Measurements from ENCODE around the gene EXT2.

Gene EXT2

GRCh38 chr11:44190883-44191230, 95.4 kb downstream of the EXT2 start:
- ChIA-PET POLR2A (no interaction called here), CTCF (interaction anchor here (1.2 to 1.6 kb wide), 2 partner anchors 45 to 57 kb away, joined by 3 to 4 read pairs; no protein-coding TSS in a partner anchor)
- DNase-seq (ENCODE audit: extremely low spot score): no peak
- TF ChIP-seq FOXA1 (IDR thresholded peaks at IDR 0.05) (no peak), FOXM1 (IDR thresholded peaks at IDR 0.05; ENCODE audit: borderline replicate concordance) (no peak), FOXK2 (IDR thresholded peaks at IDR 0.05) (no peak), BHLHE40 (IDR thresholded peaks at IDR 0.05; ENCODE audit: borderline replicate concordance) (no peak), TARDBP (IDR thresholded peaks at IDR 0.05) (no peak), HDGF (IDR thresholded peaks at IDR 0.05; ENCODE audit: borderline replicate concordance) (no peak), ZNF384 (IDR thresholded peaks at IDR 0.05) (no peak), NFRKB (IDR thresholded peaks at IDR 0.05) (no peak), CTBP1 (IDR thresholded peaks at IDR 0.05; ENCODE audit: borderline replicate concordance) (no peak), ELF4 (IDR thresholded peaks at IDR 0.05) (no peak), ARNT (IDR thresholded peaks at IDR 0.05) (no peak), LEF1 (IDR thresholded peaks at IDR 0.05; ENCODE audit: borderline replicate concordance) (no peak), SUZ12 (IDR thresholded peaks at IDR 0.05) (no peak), PKNOX1 (IDR thresholded peaks at IDR 0.05) (no peak), L3MBTL2 (conservative IDR thresholded peaks at IDR 0.05) (no peak)

- ChIA-PET POLR2A (no interaction called here), CTCF (interaction anchor here (1.2 to 1.6 kb wide), 3 partner anchors 14 to 58 kb away, joined by 3 to 4 read pairs (median 3); no protein-coding TSS in a partner anchor)
- no peak for DNase-seq (ENCODE audit: extremely low spot score)
- TF ChIP-seq PKNOX1 (IDR thresholded peaks at IDR 0.05): no peak
- no peak for TF ChIP-seq TARDBP (IDR thresholded peaks at IDR 0.05)
- no peak for TF ChIP-seq LEF1 (IDR thresholded peaks at IDR 0.05; ENCODE audit: borderline replicate concordance)
- no peak for TF ChIP-seq FOXA1 (IDR thresholded peaks at IDR 0.05)
- TF ChIP-seq ARNT (IDR thresholded peaks at IDR 0.05): no peak
- TF ChIP-seq ELF4 (IDR thresholded peaks at IDR 0.05): no peak
- no peak for TF ChIP-seq L3MBTL2 (conservative IDR thresholded peaks at IDR 0.05)
- TF ChIP-seq FOXK2 (IDR thresholded peaks at IDR 0.05): no peak
- no peak for TF ChIP-seq FOXM1 (IDR thresholded peaks at IDR 0.05; ENCODE audit: borderline replicate concordance)
- TF ChIP-seq CTBP1 (IDR thresholded peaks at IDR 0.05; ENCODE audit: borderline replicate concordance): no peak
- no peak for TF ChIP-seq NFRKB (IDR thresholded peaks at IDR 0.05)
- TF ChIP-seq HDGF (IDR thresholded peaks at IDR 0.05; ENCODE audit: borderline replicate concordance): no peak
- TF ChIP-seq ZNF384 (IDR thresholded peaks at IDR 0.05): no peak
These were observed 96.0 kb downstream of the EXT2 start for GRCh38 chr11:44191322-44192016.

GRCh38 chr11:44192017-44192385, 96.5 kb downstream of the EXT2 start:
- ChIA-PET CTCF (interaction anchor here (1.2 to 1.3 kb wide), 2 partner anchors 15 to 58 kb away, joined by 3 to 4 read pairs; no protein-coding TSS in a partner anchor), POLR2A (interaction anchor here (0.6 kb wide), 1 partner anchor 97 kb away, joined by 3 read pairs; the partner anchor contains the start of gene EXT2)
- no peak for DNase-seq (ENCODE audit: extremely low spot score)
- no peak for TF ChIP-seq PKNOX1 (IDR thresholded peaks at IDR 0.05)
- TF ChIP-seq SUZ12 (IDR thresholded peaks at IDR 0.05): no peak
- no peak for TF ChIP-seq TARDBP (IDR thresholded peaks at IDR 0.05)
- no peak for TF ChIP-seq ELF4 (IDR thresholded peaks at IDR 0.05)
- TF ChIP-seq NFRKB (IDR thresholded peaks at IDR 0.05): no peak
- TF ChIP-seq ARNT (IDR thresholded peaks at IDR 0.05): no peak

GRCh38 chr11:44192462-44193100, 97.1 kb downstream of the EXT2 start:
- POLR2A ChIA-PET: interaction anchor here (0.6 kb wide), 1 partner anchor 97 kb away, joined by 3 read pairs; the partner anchor contains the start of gene EXT2
- CTCF ChIA-PET: interaction anchor here (1.3 kb wide), 1 partner anchor 15 kb away, joined by 3 read pairs; no protein-coding TSS in a partner anchor
- TF ChIP-seq L3MBTL2 (conservative IDR thresholded peaks at IDR 0.05) (no peak), NFRKB (IDR thresholded peaks at IDR 0.05) (no peak), CTBP1 (IDR thresholded peaks at IDR 0.05; ENCODE audit: borderline replicate concordance) (no peak), ZNF384 (IDR thresholded peaks at IDR 0.05) (no peak), PKNOX1 (IDR thresholded peaks at IDR 0.05) (no peak), HDGF (IDR thresholded peaks at IDR 0.05; ENCODE audit: borderline replicate concordance) (no peak), ARNT (IDR thresholded peaks at IDR 0.05) (no peak), LEF1 (IDR thresholded peaks at IDR 0.05; ENCODE audit: borderline replicate concordance) (no peak), TARDBP (IDR thresholded peaks at IDR 0.05) (no peak), SUZ12 (IDR thresholded peaks at IDR 0.05) (no peak), FOXM1 (IDR thresholded peaks at IDR 0.05; ENCODE audit: borderline replicate concordance) (no peak), FOXA1 (IDR thresholded peaks at IDR 0.05) (no peak), SP1 (IDR thresholded peaks at IDR 0.05) (no peak), BHLHE40 (IDR thresholded peaks at IDR 0.05; ENCODE audit: borderline replicate concordance) (no peak), ELF4 (IDR thresholded peaks at IDR 0.05) (no peak), FOXK2 (IDR thresholded peaks at IDR 0.05) (no peak)
- DNase-seq (ENCODE audit: extremely low spot score): no peak

GRCh38 chr11:44193856-44194255, 98.4 kb downstream of the EXT2 start:
- CTCF ChIA-PET: no interaction called here
- POLR2A ChIA-PET: no interaction called here
- TF ChIP-seq ELF4 (IDR thresholded peaks at IDR 0.05) (no peak), SUZ12 (IDR thresholded peaks at IDR 0.05) (no peak), TARDBP (IDR thresholded peaks at IDR 0.05) (no peak), HDGF (IDR thresholded peaks at IDR 0.05; ENCODE audit: borderline replicate concordance) (no peak)
- DNase-seq (ENCODE audit: extremely low spot score): no peak

All from HEK293T (cell line).